ENCODE measurements around the gene MUC3A.
A peak's percentile ranks its signal among the peaks of the same experiment; 100 is the strongest.

The MUC3A gene

DNA sequence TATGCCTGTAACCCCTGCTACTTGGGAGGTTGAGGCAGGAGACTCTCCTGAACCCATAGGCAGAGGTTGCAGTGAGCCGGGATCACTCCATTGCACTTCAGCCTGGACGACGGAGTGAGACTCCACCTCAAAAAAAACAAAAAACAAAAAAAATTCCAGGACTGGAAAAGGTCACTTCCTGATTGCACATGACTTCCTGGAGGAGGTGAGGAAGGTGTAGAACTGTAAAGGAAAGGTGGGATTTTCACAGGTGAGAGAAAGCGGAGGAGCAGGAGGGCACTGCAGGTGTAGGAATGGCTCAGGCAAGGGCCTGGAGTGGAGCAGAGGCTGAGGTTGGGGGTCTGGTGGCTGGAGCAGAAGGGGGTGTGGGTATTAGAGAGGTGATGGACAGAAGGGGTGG, 3.2 kb upstream of the MUC3A start:
- H3K4me3 ChIP-seq (ENCODE audit: low read depth, low read length) = no peak overlapping the region
- DNase-seq (ENCODE audit: low read depth) = no peak

DNA sequence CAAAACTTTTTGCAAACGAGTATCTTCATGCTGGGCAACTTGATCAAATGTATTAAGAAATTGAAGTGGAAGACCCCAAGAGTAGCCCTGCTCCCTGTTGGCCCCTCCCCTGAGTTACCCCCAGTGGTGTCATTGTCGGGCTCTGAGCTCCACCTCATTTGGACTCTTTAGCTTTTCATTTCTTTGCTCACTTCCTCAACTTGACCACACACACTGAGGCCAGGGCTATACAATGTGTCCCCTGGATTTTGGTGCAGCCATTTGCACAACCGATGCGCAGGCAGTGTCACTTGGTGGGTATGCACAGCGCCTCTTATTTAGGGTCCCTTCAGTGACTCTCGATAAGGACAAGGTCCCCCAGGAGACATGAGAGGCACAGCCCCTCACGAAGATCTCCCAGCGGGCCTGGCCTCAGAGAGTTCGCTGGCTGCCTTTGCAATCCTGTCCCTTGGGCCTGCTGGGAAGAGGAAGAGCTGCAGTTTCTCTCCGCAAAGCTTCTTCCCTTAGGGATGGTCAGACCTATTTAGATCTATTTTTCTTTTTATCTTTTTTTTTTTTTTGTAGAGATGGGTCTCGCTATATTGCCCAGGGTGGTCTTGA, 2.5 kb upstream of the MUC3A start:
- DNase-seq (ENCODE audit: low read depth) = no peak
- no peak overlapping the region for H3K4me3 ChIP-seq (ENCODE audit: low read depth, low read length)

DNA sequence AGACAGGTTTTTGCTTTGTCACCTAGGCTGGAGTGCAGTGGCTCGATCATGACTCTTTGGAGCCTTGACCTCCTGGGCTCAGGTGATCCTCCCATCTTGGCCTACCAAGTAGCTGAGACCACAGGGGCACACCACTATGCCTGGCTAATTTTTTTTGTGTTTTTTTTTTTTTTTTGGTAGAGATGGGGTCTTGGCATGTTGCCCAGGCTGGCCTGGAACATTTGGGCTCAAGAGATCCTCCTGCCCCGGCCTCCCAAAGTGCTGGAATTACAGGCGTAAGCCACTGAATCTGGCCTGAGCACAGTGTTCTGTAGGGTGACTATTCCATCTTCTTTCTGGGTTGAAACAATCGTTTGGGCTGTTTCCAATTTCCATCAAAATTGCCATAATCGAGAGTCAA, 1.5 kb upstream of the MUC3A start:
- H3K4me3 ChIP-seq (ENCODE audit: low read depth, low read length) = no peak overlapping the region
- DNase-seq (ENCODE audit: low read depth) = no peak

DNA sequence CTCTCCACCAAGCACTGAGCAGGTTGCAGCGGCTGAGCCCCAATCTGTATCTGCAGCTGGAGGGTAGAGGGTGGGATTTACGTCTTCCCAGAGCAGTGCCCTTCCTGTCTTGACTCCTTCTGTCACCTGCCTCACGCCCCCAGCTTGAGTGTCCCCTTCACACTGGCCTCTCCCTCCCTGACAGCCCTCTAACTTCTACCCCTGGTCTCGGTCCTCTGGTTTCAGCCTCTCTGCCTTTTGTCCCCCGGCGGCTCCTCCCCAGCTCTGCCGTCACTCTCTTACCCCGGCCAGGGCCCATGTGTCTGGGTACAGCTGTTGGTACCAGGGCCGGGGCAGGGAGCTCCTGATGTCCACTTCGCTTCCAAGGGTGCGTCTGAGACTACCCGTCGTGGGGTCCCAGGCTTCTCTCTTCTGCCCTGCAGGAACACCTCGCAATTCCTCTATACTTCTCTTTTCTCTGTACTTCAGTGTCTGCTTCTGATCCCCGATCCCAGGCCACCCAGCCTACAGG, 654 bp downstream of the MUC3A start:
- H3K4me3 ChIP-seq (ENCODE audit: low read depth, low read length) = no peak overlapping the region
- DNase-seq (ENCODE audit: low read depth) = no peak

DNA sequence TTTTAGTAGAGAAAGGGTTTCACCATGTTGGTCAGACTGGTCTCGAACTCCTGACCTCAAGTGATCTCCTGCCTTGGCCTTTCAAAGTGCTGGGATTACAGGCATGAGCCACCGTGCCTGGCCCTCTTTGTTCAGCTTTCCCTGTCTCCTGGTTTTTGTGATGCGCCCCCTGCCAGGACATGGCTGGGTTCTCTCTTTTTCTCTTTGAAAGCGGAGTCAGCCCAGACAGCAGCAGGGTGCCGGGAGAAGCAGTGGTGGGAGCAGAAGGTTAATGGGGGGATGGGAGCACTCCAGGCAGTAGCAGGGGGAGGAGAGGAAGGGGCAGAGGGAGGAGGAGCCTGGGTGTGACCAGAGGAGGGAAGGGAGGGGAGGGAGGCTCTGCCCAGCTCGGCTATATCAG, 1.8 kb downstream of the MUC3A start:
- no peak overlapping the region for H3K4me3 ChIP-seq (ENCODE audit: low read depth, low read length)
- DNase-seq (ENCODE audit: low read depth) = no peak

DNA sequence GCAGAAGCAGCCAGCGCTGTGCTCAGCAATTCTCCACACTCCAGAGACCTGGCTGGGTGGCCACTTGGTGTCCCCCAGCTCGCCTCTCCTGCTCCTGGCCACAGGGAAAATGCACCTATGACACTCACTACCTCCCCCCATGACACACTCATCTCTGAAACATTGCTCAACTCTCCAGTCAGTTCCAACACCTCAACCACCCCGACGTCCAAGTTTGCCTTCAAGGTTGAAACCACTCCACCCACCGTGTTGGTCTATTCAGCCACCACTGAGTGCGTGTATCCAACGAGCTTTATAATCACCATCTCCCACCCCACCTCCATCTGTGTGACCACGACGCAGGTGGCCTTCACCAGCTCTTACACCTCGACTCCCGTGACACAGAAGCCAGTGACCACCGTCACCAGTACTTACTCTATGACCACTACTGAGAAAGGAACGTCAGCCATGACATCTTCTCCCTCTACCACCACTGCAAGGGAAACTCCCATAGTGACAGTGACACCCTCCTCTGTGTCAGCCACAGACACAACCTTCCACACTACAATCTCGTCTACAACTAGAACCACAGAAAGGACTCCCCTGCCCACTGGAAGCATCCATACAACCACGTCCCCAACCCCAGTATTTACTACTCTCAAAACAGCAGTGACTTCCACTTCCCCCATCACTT, 2.7 kb downstream of the MUC3A start:
- no peak overlapping the region for H3K4me3 ChIP-seq (ENCODE audit: low read depth, low read length)
- DNase-seq (ENCODE audit: low read depth) = no peak

DNA sequence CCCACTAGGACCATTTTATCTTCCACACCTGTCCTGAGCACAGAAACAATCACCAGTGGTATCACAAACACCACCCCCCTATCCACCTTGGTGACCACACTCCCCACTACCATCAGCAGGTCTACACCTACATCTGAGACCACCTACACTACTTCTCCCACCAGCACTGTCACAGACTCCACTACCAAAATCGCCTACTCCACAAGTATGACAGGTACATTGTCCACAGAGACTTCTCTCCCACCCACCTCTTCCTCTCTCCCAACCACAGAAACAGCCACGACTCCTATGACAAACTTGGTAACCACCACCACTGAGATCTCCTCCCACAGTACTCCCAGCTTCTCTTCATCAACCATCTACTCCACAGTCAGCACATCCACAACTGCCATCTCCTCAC, 3.3 kb downstream of the MUC3A start:
- H3K4me3 ChIP-seq (ENCODE audit: low read depth, low read length) = no peak overlapping the region
- no peak for DNase-seq (ENCODE audit: low read depth)

DNA sequence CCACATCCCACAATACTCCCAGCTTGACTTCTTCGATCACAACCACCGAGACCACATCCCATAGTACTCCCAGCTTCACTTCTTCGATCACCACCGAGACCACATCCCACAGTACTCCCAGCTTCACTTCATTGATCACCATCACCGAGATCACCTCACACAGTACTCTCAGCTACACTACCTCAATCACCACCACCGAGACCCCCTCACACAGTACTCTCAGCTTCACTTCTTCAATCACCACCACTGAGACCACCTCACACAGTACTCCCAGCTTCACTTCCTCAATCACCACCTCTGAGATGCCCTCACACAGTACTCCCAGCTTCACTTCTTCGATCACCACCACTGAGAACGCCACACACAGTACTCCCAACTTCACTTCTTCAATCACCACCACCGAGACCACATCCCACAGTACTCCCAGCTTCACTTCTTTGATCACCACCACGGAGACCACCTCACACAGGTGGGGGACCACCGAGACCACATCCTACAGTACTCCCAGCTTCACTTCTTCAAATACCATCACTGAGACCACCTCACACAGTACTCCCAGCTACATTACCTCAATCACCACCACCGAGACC, 8.6 kb downstream of the MUC3A start:
- no peak for DNase-seq (ENCODE audit: low read depth)
- H3K4me3 ChIP-seq (ENCODE audit: low read depth, low read length) = no peak overlapping the region

DNA sequence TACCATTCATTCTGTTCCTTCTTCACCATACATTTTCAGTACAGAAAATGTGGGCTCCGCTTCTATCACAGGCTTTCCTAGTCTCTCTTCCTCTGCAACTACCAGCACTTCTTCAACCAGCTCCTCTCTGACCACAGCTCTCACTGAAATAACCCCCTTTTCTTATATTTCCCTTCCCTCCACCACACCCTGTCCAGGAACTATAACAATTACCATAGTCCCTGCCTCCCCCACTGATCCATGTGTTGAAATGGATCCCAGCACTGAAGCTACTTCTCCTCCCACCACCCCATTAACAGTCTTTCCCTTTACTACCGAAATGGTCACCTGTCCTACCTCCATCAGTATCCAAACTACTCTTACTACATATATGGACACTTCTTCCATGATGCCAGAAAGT, 10.6 kb downstream of the MUC3A start:
- DNase-seq (ENCODE audit: low read depth) = no peak
- no peak overlapping the region for H3K4me3 ChIP-seq (ENCODE audit: low read depth, low read length)

DNA sequence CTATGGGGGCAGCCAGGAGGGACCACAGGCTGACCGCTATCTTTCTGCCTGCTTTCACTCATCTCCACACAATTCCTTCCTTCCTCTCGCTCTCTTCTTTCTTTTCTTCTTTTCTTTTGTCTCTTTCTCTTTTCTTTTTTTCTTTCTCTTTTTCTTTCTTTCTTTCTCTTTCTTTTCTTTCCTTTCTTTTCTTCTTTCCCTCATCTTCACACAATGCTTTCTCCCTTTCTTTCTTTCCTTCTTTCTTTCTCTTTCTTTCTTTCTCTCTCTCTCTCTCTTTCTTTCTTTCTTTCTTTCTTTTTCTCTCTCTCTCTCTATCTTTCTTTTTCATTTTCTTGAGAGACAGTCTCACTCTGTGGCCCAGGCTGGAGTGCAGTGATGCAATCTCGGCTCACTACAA, 13.2 kb downstream of the MUC3A start:
- DNase-seq (ENCODE audit: low read depth) = no peak
- H3K4me3 ChIP-seq (ENCODE audit: low read depth, low read length) = no peak overlapping the region

DNA sequence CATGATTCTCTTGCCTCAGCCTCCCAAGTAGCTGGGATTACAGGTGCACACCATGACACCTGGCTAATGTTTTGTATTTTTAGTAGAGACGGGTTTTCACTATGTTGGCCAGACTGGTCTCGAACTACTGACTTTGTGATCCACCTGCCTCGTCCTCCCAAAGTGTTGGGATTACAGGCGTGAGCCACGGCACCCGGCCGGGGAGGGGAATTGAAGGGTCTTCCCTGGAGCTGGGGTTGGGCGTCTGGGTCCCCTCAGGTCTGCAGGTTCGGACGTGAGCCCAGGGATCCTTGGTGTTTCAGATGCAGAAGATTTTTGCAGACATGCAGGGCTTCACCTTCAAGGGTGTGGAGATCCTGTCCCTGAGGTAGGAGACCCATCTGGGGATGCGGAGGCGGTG, 14.1 kb downstream of the MUC3A start:
- H3K4me3 ChIP-seq (ENCODE audit: low read depth, low read length) = no peak overlapping the region
- DNase-seq (ENCODE audit: low read depth) = no peak

DNA sequence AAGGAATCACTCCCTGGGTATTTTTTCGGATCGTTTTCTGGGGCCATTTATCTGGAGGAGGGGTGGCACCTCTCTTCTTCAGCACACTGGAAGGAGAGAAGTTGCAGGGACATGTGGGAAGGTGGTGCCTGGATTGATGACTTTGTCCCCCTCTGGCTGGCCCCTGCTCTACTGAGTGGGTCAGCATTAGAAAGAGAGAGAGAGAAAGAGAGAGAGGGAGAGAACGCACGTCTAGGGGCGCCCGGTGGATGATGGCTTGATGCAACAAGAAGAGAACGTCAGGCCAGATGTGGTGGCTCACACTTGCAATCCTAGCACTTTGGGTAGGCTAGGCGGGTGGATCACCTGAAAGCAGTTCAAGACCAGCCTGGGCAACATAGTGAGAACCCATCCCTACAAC, 14.5 kb downstream of the MUC3A start:
- no peak overlapping the region for H3K4me3 ChIP-seq (ENCODE audit: low read depth, low read length)
- DNase-seq (ENCODE audit: low read depth) = no peak

DNA sequence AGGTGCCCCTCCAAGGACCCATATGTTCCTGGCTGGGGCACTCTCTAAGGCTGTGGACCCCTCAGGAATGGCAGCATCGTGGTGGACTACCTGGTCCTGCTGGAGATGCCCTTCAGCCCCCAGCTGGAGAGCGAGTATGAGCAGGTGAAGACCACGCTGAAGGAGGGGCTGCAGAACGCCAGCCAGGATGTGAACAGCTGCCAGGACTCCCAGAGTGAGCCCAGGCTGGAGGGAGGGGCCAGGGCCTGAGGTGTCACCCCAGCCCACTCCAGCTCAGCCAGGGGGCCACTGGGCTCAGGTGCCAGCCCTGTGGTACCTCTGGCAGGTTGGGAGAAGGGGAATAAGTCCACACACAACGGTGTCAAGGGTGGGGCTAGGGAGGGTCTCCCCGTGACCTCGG, 15.3 kb downstream of the MUC3A start:
- no peak overlapping the region for H3K4me3 ChIP-seq (ENCODE audit: low read depth, low read length)
- DNase-seq (ENCODE audit: low read depth) = no peak

DNA sequence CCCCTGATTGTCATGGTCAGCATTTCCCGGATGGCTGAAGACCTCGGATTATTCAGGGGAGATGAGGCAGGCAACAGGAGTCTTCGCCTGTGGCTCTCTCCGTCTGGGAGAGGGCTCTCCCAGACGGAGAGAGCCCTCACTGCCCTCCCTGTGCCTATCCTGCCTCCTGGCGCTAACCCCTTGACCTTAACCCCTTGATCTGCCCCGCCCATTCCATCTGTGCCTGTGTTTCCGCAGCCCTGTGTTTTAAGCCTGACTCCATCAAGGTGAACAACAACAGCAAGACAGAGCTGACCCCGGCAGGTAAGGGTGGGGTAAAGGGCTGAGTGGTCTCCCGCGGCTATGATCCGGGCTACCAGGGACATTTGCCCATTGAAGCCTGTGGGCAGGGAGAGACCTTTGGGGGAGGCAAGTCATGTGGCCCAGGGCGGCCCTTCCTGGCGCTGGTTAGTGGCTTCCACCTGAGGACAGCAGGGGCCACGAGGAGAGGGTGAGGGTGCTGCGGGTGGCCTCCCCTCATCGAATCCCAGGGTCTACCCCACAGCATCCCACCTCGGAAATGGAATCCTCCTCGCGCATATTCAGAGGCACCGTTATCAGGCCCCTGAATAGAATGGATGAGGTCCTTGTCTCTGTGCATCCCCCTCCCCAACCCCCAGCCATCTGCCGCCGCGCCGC, 15.8 kb downstream of the MUC3A start:
- DNase-seq (ENCODE audit: low read depth) = no peak

DNA sequence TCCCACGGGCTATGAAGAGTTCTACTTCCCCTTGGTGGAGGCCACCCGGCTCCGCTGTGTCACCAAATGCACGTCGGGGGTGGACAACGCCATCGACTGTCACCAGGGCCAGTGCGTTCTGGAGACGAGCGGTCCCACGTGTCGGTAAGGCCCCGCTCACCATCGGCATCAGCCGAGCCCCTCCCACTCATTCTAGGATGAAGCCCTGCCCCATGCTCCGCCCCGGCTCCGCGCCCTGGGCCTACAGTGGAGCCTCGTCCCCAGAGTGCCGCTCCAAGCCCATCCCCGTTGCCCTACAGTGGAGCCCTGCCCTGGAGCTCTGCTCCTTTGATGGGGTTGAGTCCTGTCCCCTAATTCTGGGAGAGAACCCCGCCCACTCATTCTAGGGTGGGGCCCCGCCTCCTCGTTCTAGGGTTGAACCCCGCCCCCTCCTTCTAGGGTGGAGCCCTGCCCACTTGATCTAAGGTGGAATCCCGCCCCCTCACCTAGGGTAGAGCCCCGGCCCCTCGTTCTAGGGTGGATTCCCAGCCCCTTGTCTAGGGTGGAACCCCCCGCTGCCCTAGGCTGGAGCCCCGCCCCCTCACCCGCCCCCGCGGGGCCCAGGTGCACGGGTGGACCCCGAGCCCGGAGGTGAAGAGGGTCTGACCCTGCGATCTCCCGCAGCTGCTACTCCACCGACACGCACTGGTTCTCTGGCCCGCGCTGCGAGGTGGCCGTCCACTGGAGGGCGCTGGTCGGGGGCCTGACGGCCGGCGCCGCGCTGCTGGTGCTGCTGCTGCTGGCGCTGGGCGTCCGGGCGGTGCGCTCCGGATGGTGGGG, 16.6 kb downstream of the MUC3A start:
- DNase-seq (ENCODE audit: low read depth) = no peak
- peak overlapping the region; percentile 2 for H3K4me3 ChIP-seq (ENCODE audit: low read depth, low read length)

More for the DNA sequence above, 15.8 kb downstream of the MUC3A start:
- H3K4me3 ChIP-seq (ENCODE audit: low read depth, low read length) = no peak overlapping the region

DNA sequence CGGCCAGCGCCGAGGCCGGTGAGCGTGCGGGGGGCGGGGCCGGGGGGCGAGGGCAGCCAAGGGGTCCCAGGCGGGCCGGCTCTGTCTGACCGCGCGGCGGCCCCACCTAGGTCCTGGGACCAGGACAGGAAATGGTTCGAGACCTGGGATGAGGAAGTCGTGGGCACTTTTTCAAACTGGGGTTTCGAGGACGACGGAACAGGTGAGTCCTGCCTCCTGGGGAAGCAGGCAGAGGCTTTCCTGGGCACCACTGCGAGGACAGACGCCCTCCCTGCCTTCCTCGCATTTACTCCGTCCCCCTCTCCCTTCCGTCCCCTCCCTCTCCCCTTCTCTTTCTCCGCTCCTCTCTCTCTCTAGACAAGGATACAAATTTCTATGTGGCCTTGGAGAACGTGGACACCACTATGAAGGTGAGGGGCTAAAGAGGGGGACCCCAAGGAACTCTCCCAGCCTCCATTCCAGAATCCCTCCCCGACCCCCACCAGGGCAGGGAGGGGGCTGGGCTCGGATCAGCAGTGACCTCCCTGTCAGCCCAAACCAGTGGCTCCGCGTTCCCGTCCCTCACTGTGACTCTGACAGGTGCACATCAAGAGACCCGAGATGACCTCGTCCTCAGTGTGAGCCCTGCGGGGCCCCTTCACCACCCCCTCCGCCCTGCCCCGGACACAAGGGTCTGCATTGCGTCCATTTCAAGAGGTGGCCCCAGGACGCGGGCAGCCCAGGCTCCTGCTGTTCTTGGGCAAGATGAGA, 17.4 kb downstream of the MUC3A start:
- DNase-seq (ENCODE audit: low read depth) = no peak
- no peak overlapping the region for H3K4me3 ChIP-seq (ENCODE audit: low read depth, low read length)

DNA sequence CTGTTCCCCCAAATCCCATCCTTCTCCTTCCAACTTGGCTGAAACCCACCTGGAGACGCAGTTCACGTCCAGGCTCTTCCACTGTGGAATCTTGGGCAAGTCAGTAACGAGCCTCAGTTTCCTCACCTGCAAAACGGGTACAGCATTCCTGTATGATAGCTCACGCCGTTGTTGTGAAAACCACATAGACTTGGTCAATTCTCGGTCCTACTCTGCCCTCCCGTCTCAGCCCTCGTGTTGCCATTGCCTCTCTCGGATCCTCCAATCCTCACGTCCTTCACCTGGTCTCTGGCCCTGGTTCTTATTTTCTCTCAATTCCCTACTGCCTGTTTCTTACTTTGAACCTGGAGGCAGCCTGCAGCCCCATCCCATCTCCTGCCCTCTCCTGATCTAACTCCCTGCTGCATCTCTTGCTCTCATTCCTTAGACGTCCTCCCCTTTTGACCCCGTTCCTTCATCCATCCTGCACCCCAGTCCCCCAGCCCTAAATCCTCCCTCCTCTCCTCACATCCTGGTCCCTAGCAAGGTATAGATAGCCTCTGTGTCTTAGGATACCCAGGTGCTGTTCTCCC, 18.0 kb downstream of the MUC3A start:
- DNase-seq (ENCODE audit: low read depth) = no peak
- H3K4me3 ChIP-seq (ENCODE audit: low read depth, low read length) = no peak overlapping the region

DNA sequence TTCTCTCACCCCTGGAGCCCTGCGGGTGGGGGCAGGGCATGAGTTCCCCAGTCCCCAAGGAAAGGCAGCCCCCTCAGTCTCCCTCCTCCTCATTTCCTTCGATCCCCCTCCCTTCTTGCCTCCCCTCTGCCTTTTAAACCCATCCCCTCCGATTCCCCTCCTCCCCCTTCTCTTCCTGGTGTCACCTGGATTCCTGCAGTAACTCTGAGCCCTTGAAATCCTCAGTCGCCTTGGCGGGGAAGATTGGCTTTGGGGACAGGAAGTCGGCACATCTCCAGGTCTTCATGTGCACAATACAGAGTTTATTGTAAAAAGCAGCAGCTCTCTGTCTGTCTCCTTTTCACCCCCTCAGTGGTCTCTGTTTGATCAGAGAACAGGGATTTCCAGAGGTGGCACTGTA, 18.7 kb downstream of the MUC3A start:
- no peak for DNase-seq (ENCODE audit: low read depth)
- no peak overlapping the region for H3K4me3 ChIP-seq (ENCODE audit: low read depth, low read length)

DNA sequence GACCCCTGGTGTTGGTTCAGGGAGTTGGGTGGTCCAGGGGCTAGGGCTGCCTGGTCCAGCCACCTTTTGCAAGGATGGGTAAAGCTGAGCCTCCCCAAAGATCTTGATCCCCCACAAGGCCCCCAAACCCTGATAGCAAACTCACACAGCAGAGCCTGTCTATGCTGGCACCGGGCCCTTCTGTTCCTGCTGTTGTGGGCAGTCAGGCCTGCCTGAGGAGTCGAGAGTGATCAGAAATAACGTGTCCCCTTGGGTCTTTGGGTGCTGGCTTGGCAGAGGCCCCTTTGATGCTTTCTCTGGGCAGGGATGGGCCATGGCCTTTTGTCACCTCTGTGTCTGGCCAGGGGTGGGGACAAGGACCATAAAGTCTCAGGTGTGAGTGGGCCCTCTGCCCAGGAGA, 19.3 kb downstream of the MUC3A start:
- no peak overlapping the region for H3K4me3 ChIP-seq (ENCODE audit: low read depth, low read length)
- DNase-seq (ENCODE audit: low read depth) = no peak
